Measurements from ENCODE around the gene GFOD1. TPM values are rescaled to one million over a fixed set of nuclear protein-coding genes. Genes with fewer than 3 reads are reported as not detected.

GFOD1 gene
- total and polyA plus RNA-seq, 10 of the 15 experiments (the other 5 are each of a cell fraction or from before 2014, with no cell fraction given): 6.5 to 41.4 (median 16.0) TPM

DNA sequence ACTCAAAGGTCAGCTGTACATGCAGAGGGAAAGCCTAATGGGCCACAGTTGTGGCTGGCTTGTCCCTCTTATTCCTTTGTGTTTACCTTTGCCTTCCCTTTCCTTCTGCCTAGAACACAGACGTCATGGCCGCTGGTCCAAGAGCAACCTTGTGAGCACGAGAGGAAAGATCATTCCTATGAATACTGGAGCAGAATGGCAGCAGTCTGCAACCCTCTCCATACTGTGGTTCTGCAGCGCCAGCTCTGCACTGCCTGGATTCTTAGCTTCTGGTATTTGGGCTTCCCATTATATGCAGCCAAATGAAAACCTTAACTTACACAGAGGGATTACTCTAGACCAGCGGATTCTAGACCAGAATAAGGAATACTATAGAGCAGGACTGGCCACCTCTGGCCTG lies 171.5 kb downstream of the GFOD1 start:
- no peaks in the 10 kb centered on the region for H3K79me2 ChIP-seq (ENCODE audit: control insufficient read depth, insufficient read depth, low read length)
- H2AFZ ChIP-seq (ENCODE audit: control insufficient read depth, low read depth, low read length): no peak overlapping the region
- H3K36me3 ChIP-seq (ENCODE audit: control insufficient read depth in 2 of 2, insufficient read depth in 2 of 2, low read length in 1 of 2): peaks cover 4 to 11% of the 10 kb centered on the region in 2 experiments; a peak in 3 of 4 replicates
- H3K9me3 ChIP-seq (replicated peaks; ENCODE audit: control insufficient read depth, insufficient read depth, low read length): no peaks in the 10 kb centered on the region
- POLR2A ChIA-PET: no interaction called here
- no peak overlapping the region for H3K9ac ChIP-seq (ENCODE audit: control insufficient read depth, insufficient read depth, low read length)
- no peak overlapping the region for H3K4me2 ChIP-seq (ENCODE audit: control insufficient read depth, insufficient read depth)
- SMC1A ChIA-PET (ENCODE audit: uncharacterized antibody, unreplicated experiment): interaction anchor here (0.9 to 1.2 kb wide), 3 partner anchors 9 to 55 kb away, joined by 3 to 4 read pairs (median 3); no protein-coding TSS in a partner anchor
- no peaks in the 10 kb centered on the region for H3K27me3 ChIP-seq (replicated peaks in 1 of 2; ENCODE audit: control insufficient read depth in 2 of 2, insufficient read depth in 2 of 2, low read length in 1 of 2)
- in situ Hi-C loops (cut with MboI) (no loop called here), intact Hi-C loops (cut with micrococcal nuclease; ENCODE audit: unreplicated experiment) (no loop called here)
- TF ChIP-seq CBX5 (IDR thresholded peaks at IDR 0.05; ENCODE audit: low read depth): no peak
- no peak for TF ChIP-seq ELK1 (IDR thresholded peaks at IDR 0.05; ENCODE audit: low read depth, low read length)
- TF ChIP-seq STAT3 (IDR thresholded peaks at IDR 0.05; ENCODE audit: low read depth, low read length): no peak
- TF ChIP-seq BCL11A (IDR thresholded peaks at IDR 0.05; ENCODE audit: low read depth, low read length): no peak
- TF ChIP-seq SP1 (IDR thresholded peaks at IDR 0.05; ENCODE audit: low read depth, low read length): no peak
- TF ChIP-seq JUND (IDR thresholded peaks at IDR 0.05; ENCODE audit: low read depth, low read length): no peak
- no peak for TF ChIP-seq SUZ12 (IDR thresholded peaks at IDR 0.05; ENCODE audit: unreplicated experiment)
- TF ChIP-seq, protein P1, sequence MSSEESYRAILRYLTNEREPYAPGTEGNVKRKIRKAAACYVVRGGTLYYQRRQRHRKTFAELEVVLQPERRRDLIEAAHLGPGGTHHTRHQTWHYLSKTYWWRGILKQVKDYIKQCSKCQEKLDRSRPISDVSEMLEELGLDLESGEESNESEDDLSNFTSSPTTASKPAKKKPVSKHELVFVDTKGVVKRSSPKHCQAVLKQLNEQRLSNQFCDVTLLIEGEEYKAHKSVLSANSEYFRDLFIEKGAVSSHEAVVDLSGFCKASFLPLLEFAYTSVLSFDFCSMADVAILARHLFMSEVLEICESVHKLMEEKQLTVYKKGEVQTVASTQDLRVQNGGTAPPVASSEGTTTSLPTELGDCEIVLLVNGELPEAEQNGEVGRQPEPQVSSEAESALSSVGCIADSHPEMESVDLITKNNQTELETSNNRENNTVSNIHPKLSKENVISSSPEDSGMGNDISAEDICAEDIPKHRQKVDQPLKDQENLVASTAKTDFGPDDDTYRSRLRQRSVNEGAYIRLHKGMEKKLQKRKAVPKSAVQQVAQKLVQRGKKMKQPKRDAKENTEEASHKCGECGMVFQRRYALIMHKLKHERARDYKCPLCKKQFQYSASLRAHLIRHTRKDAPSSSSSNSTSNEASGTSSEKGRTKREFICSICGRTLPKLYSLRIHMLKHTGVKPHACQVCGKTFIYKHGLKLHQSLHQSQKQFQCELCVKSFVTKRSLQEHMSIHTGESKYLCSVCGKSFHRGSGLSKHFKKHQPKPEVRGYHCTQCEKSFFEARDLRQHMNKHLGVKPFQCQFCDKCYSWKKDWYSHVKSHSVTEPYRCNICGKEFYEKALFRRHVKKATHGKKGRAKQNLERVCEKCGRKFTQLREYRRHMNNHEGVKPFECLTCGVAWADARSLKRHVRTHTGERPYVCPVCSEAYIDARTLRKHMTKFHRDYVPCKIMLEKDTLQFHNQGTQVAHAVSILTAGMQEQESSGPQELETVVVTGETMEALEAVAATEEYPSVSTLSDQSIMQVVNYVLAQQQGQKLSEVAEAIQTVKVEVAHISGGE (CRISPR knock-in tag; IDR thresholded peaks at IDR 0.05): no peak
- TF ChIP-seq RAD51 (IDR thresholded peaks at IDR 0.05): no peak
- no peak for TF ChIP-seq CEBPB (IDR thresholded peaks at IDR 0.05; ENCODE audit: borderline replicate concordance in 1 of 2, low read depth in 2 of 2, low read length in 2 of 2)
- no peak for TF ChIP-seq TCF3 (IDR thresholded peaks at IDR 0.05; ENCODE audit: borderline replicate concordance, insufficient read depth, low read depth, low read length)
- no peak for TF ChIP-seq SRF (IDR thresholded peaks at IDR 0.05; ENCODE audit: low read depth in 2 of 2, low read length in 2 of 2)
- no peak for TF ChIP-seq PML (IDR thresholded peaks at IDR 0.05; ENCODE audit: low read length)
- TF ChIP-seq MYC (IDR thresholded peaks at IDR 0.05; ENCODE audit: insufficient read depth, insufficient read length, insufficient replicate concordance, low read length, severe bottlenecking): no peak
- TF ChIP-seq SIX5 (IDR thresholded peaks at IDR 0.05; ENCODE audit: low read depth, low read length, severe bottlenecking): no peak
- H3K27ac ChIP-seq (ENCODE audit: control insufficient read depth, insufficient read depth): no peak overlapping the region
- H3K4me3 ChIP-seq: no peak overlapping the region
- H4K20me1 ChIP-seq (ENCODE audit: control insufficient read depth, insufficient read depth): no peaks in the 10 kb centered on the region
- FAIRE-seq (no peak), ATAC-seq (no peak), DNase-seq (ENCODE audit: low read depth, low spot score) (no peak)
- RAD21 ChIA-PET (ENCODE audit: unreplicated experiment): no interaction called here
- no TSS peak for BruUV-seq (replicated peaks)
- H3K4me1 ChIP-seq (ENCODE audit: control insufficient read depth, insufficient read depth, low read length): no peaks in the 10 kb centered on the region
- CTCF ChIA-PET: interaction anchor here (1.3 to 4.4 kb wide), 2 partner anchors 15 to 38 kb away, joined by 3 to 14 read pairs; no protein-coding TSS in a partner anchor
- WGBS (ENCODE audit: insufficient coverage, insufficient replicate concordance, low lambda C conversion rate, missing lambda C conversion rate): 100% methylated on average over 5 of the region's 5 CpGs

Data from GM12878 (cell line).